ENCODE data around the gene IVNS1ABP. TPM values are rescaled to one million over a fixed set of nuclear protein-coding genes. Genes with fewer than 3 reads are reported as not detected.

The IVNS1ABP gene
- total RNA-seq, 4 donors from 2014 or later = 19.8 to 51.2 (median 30.5) TPM

DNA sequence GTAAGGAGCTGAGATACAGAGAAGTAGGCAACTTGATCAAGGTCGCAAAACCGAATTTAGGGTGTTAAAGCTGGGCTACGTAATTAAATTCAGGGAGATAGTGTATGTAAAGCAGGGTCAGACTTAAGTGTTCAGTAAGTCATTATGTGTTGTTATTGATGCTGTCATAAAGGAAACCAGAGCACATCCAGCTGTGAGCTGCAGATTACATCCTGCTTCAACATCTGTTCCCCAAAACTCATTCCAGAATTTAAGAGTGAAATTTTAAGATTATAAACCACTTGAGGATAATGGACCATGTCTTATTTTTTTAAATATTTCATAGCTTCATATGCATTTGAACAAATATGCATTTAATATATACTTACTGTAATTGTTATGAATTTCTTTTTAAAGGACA lies 49.7 kb downstream of the IVNS1ABP start:
- 78% methylated on average over 3 of the region's 3 CpGs for WGBS
- no peaks in the 10 kb centered on the region for H3K4me1 ChIP-seq
- H3K36me3 ChIP-seq = peaks cover 0 to 5% (median 0%) of the 10 kb centered on the region in 4 donors
- TF ChIP-seq EP300 (IDR thresholded peaks at IDR 0.05) (no peak), POLR2A (IDR thresholded peaks at IDR 0.05; ENCODE audit: low read depth) (no peak), POLR2AphosphoS5 (IDR thresholded peaks at IDR 0.05) (no peak)
- TF ChIP-seq, protein P1, sequence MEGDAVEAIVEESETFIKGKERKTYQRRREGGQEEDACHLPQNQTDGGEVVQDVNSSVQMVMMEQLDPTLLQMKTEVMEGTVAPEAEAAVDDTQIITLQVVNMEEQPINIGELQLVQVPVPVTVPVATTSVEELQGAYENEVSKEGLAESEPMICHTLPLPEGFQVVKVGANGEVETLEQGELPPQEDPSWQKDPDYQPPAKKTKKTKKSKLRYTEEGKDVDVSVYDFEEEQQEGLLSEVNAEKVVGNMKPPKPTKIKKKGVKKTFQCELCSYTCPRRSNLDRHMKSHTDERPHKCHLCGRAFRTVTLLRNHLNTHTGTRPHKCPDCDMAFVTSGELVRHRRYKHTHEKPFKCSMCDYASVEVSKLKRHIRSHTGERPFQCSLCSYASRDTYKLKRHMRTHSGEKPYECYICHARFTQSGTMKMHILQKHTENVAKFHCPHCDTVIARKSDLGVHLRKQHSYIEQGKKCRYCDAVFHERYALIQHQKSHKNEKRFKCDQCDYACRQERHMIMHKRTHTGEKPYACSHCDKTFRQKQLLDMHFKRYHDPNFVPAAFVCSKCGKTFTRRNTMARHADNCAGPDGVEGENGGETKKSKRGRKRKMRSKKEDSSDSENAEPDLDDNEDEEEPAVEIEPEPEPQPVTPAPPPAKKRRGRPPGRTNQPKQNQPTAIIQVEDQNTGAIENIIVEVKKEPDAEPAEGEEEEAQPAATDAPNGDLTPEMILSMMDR (IDR thresholded peaks at IDR 0.05) = no peak
- intact Hi-C loops (cut with DNase I) = no loop called here
- no peaks in the 10 kb centered on the region for H3K9me3 ChIP-seq
- H3K27me3 ChIP-seq = no peaks in the 10 kb centered on the region
- no peak for DNase-seq (ENCODE audit: extremely low spot score)
- H3K4me3 ChIP-seq = no peak overlapping the region
- H3K27ac ChIP-seq (replicated peaks in 1 of 4) = no peak overlapping the region

DNA sequence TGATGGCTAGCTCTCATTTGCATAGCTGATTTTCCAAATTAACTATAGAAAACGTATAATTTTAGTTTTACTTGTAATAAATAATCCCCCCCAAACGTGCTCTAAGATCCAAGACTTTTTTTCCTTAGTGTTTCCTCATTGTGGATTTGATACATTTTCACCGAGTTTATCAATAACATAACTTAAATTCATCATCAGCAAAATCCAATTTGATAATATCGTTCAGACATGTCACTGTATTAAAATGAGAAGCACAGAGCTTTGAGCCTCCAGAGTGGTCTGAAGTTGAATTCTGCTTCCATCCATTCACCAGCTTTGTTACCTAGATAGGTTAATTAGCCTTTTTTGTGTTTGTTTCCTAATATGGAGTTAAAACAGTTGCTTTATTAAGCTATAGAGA lies 51.7 kb downstream of the IVNS1ABP start:
- intact Hi-C loops (cut with DNase I) = no loop called here
- H3K36me3 ChIP-seq = no peaks in the 10 kb centered on the region

DNA sequence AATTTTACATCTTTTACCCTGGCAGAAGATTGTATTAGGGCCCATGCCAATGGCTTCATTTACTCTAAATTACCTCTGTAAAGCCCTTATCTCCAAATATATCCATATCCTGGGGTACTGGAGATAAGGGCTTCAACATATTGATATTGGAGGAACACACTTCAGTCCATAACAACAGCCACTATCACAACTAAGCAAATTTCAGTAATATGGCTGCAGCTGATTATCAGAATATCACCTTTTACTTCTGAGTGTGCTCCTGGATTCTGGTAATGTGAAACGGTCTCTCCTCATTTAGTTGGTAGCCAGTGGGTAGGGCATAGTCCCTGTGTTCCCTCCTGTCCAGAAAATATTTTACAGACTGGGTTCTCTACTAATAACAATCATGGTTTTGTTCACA lies 53.3 kb downstream of the IVNS1ABP start:
- H3K9me3 ChIP-seq = no peaks in the 10 kb centered on the region
- TF ChIP-seq, protein P1 (IDR thresholded peaks at IDR 0.05) = no peak
- no peak for TF ChIP-seq POLR2A (IDR thresholded peaks at IDR 0.05; ENCODE audit: low read depth)
- TF ChIP-seq EP300 (IDR thresholded peaks at IDR 0.05) = no peak
- intact Hi-C loops (cut with DNase I) = no loop called here
- H3K27ac ChIP-seq (replicated peaks in 1 of 4) = no peak overlapping the region
- DNase-seq (ENCODE audit: extremely low spot score) = no peak
- no peaks in the 10 kb centered on the region for H3K27me3 ChIP-seq
- WGBS = 94% methylated on average over 1 of the region's 1 CpG
- no peaks in the 10 kb centered on the region for H3K36me3 ChIP-seq
- peaks cover 0 to 5% (median 0%) of the 10 kb centered on the region in 4 donors for H3K4me1 ChIP-seq
- H3K4me3 ChIP-seq = no peak overlapping the region

More for the DNA sequence above, 51.7 kb downstream of the IVNS1ABP start:
- H3K27ac ChIP-seq (replicated peaks in 1 of 4) = no peak overlapping the region
- 96% methylated on average over 4 of the region's 4 CpGs for WGBS
- no peak overlapping the region for H3K4me3 ChIP-seq
- no peaks in the 10 kb centered on the region for H3K9me3 ChIP-seq
- no peaks in the 10 kb centered on the region for H3K27me3 ChIP-seq
- TF ChIP-seq EP300 (IDR thresholded peaks at IDR 0.05) (no peak), POLR2A (IDR thresholded peaks at IDR 0.05; ENCODE audit: low read depth) (no peak), POLR2AphosphoS5 (IDR thresholded peaks at IDR 0.05) (no peak)
- TF ChIP-seq, protein P1 (IDR thresholded peaks at IDR 0.05) = no peak
- no peak for DNase-seq (ENCODE audit: extremely low spot score)
- no peaks in the 10 kb centered on the region for H3K4me1 ChIP-seq

DNA sequence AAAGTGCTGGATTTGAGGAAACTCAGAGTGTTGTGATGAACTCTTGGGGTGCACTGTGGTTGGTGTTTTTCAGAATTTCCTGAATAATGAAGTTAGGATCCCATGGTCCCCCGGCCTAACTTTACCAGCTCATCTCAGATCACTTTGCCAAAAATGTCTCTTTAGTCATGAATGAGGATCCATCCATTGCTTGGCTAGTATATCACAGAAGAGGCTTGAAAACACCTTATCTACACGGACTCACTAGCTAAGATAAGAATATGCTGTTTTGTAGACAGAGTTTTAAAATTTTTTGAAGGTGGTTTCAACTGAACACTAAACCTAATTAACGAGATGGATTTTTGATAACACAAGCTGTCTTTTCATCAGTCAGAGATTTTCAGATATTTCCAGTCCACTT lies 53.8 kb downstream of the IVNS1ABP start:
- Histone ChIP-seq H3K36me3 (no peaks in the 10 kb centered on the region), H3K4me3 (no peak overlapping the region), H3K9me3 (no peaks in the 10 kb centered on the region), H3K4me1 (peaks cover 0 to 5% (median 0%) of the 10 kb centered on the region in 4 donors), H3K27ac (replicated peaks in 1 of 4) (no peak overlapping the region), H3K27me3 (no peaks in the 10 kb centered on the region)
- intact Hi-C loops (cut with DNase I) = no loop called here
- DNase-seq (ENCODE audit: extremely low spot score) = no peak
- TF ChIP-seq, protein P1 (IDR thresholded peaks at IDR 0.05) = no peak
- TF ChIP-seq POLR2A (IDR thresholded peaks at IDR 0.05; ENCODE audit: low read depth) (no peak), POLR2AphosphoS5 (IDR thresholded peaks at IDR 0.05) (no peak), EP300 (IDR thresholded peaks at IDR 0.05) (no peak)
- WGBS = 97% methylated on average over 3 of the region's 3 CpGs

DNA sequence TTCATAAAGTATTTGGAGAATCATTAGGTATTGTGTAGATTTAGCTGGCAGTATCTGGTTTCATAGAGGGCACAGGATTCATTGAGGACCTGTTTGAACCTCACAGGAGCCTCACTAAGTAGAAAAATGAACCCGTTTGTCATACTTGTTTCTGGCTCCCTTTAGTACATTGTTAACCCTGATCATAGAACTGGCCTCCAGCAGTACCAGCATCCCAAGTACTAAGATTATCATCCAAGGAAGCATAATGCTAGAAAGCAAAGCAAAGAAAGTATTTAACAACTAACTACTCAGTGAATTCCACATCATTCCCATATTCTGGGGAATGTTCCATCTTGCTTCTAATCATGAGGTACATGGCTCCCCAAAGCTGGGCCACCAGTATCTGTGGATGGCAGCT lies 54.9 kb downstream of the IVNS1ABP start:
- Histone ChIP-seq H3K27me3 (no peaks in the 10 kb centered on the region), H3K36me3 (no peaks in the 10 kb centered on the region), H3K27ac (replicated peaks in 1 of 4) (no peak overlapping the region), H3K4me3 (no peak overlapping the region), H3K4me1 (peaks cover 0 to 5% (median 0%) of the 10 kb centered on the region in 4 donors), H3K9me3 (no peaks in the 10 kb centered on the region)
- 100% methylated on average over 1 of the region's 1 CpG for WGBS
- intact Hi-C loops (cut with DNase I) = no loop called here
- DNase-seq (ENCODE audit: extremely low spot score) = no peak
- no peak for TF ChIP-seq EP300 (IDR thresholded peaks at IDR 0.05)
- TF ChIP-seq POLR2A (IDR thresholded peaks at IDR 0.05; ENCODE audit: low read depth) = no peak
- TF ChIP-seq, protein P1 (IDR thresholded peaks at IDR 0.05) = no peak
- TF ChIP-seq POLR2AphosphoS5 (IDR thresholded peaks at IDR 0.05) = no peak
